Measurements from ENCODE around the gene CIAPIN1. TPM values are rescaled to one million over a fixed set of nuclear protein-coding genes. Genes with fewer than 3 reads are reported as not detected.
A peak's percentile ranks its signal among the peaks of the same experiment; 100 is the strongest.

Gene CIAPIN1
- total and polyA plus RNA-seq, 2 donors from 2014 or later: 53.6 to 56.3 TPM

- intact Hi-C loops (cut with DNase I): no loop called here
- no peak overlapping the region for H3K4me3 ChIP-seq (ENCODE audit: low read length in 3 of 3)
- H3K4me1 ChIP-seq (ENCODE audit: control insufficient read depth in 2 of 3, insufficient read depth in 2 of 3, low read depth in 1 of 3, low read length in 3 of 3): peaks cover 0 to 54% (median 39%) of the 10 kb centered on the region in 3 donors
- H3K27me3 ChIP-seq (ENCODE audit: control insufficient read depth, insufficient read depth, low read length): no peaks in the 10 kb centered on the region
- no peak for FAIRE-seq
- H3K36me3 ChIP-seq (ENCODE audit: control insufficient read depth in 2 of 3, insufficient read depth in 3 of 3, low read length in 3 of 3): peaks cover 0 to 24% (median 20%) of the 10 kb centered on the region in 3 donors
- TF ChIP-seq, protein P1, sequence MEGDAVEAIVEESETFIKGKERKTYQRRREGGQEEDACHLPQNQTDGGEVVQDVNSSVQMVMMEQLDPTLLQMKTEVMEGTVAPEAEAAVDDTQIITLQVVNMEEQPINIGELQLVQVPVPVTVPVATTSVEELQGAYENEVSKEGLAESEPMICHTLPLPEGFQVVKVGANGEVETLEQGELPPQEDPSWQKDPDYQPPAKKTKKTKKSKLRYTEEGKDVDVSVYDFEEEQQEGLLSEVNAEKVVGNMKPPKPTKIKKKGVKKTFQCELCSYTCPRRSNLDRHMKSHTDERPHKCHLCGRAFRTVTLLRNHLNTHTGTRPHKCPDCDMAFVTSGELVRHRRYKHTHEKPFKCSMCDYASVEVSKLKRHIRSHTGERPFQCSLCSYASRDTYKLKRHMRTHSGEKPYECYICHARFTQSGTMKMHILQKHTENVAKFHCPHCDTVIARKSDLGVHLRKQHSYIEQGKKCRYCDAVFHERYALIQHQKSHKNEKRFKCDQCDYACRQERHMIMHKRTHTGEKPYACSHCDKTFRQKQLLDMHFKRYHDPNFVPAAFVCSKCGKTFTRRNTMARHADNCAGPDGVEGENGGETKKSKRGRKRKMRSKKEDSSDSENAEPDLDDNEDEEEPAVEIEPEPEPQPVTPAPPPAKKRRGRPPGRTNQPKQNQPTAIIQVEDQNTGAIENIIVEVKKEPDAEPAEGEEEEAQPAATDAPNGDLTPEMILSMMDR (IDR thresholded peaks at IDR 0.05; ENCODE audit: borderline replicate concordance, extremely low read depth, insufficient read depth): no peak
- H3K27ac ChIP-seq (ENCODE audit: low read depth in 2 of 2, low read length in 2 of 2): no peak overlapping the region
- no peaks in the 10 kb centered on the region for H3K9me3 ChIP-seq (ENCODE audit: control insufficient read depth in 2 of 3, insufficient read depth in 1 of 3, low read length in 3 of 3)
- DNase-seq: peak in 2 of 5 donors; percentile 20 to 52
- H3K9ac ChIP-seq (ENCODE audit: low read length in 3 of 3): no peak overlapping the region
Observed at GRCh38 chr16:57477531-57478202, 30.5 kb upstream of the CIAPIN1 start.

DNA sequence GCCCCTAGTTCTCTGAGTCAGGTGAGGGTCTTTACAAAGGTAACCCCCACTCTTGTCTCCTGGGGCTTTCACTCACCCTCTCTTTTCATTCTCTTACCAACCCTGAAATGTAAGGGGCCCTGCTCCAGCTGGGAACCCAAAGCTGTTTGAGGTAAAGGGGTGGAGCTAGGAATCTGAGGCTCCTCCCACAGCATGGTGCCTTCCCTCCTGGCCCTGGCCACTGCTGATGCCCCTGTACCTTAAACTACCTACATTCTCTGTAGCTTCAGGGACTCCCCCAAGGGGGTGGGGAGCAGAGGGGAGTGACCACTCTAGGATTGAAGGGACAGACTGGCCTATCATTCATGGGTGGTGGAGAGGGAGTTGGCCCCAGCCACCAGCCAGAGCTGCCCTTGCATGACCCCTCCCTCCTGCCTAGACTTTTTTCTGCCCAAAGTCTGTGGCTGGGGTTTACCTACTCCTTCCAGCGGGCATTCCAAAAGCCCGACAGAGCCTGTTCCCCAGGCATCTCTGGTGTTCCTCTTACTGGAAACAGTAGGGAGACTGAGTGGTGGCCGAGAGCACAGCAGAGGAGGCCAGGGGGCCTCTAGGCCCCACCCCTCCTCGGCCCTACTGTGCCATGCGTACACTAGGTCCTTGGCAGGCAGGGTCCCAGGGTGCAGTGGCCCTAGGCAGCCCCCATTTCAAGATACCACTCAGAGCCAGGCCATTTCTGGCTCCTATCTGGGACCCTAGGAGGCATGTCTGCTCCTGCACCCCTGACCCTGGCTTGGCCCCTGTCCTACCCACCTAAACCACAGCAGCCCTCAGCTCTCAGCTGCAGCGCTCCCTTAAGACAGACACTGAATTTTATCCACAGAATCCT, 29.6 kb upstream of the CIAPIN1 start:
- DNase-seq (peak in 1 of 5 donors; percentile 57), FAIRE-seq (no peak)
- H3K36me3 ChIP-seq (ENCODE audit: control insufficient read depth in 2 of 3, insufficient read depth in 3 of 3, low read length in 3 of 3): peaks cover 0 to 28% (median 22%) of the 10 kb centered on the region in 3 donors
- intact Hi-C loops (cut with DNase I): no loop called here
- no peaks in the 10 kb centered on the region for H3K27me3 ChIP-seq (ENCODE audit: control insufficient read depth, insufficient read depth, low read length)
- TF ChIP-seq, protein P1 (IDR thresholded peaks at IDR 0.05; ENCODE audit: borderline replicate concordance, extremely low read depth, insufficient read depth): no peak
- no peaks in the 10 kb centered on the region for H3K9me3 ChIP-seq (ENCODE audit: control insufficient read depth in 2 of 3, insufficient read depth in 1 of 3, low read length in 3 of 3)
- peaks cover 0 to 59% (median 39%) of the 10 kb centered on the region in 3 donors for H3K4me1 ChIP-seq (ENCODE audit: control insufficient read depth in 2 of 3, insufficient read depth in 2 of 3, low read depth in 1 of 3, low read length in 3 of 3)
- H3K9ac ChIP-seq (ENCODE audit: low read length in 3 of 3): no peak overlapping the region
- no peak overlapping the region for H3K27ac ChIP-seq (ENCODE audit: low read depth in 2 of 2, low read length in 2 of 2)
- H3K4me3 ChIP-seq (ENCODE audit: low read length in 3 of 3): no peak overlapping the region

GRCh38 chr16:57475711-57476339, 28.6 kb upstream of the CIAPIN1 start:
- peaks cover 0 to 62% (median 41%) of the 10 kb centered on the region in 3 donors for H3K4me1 ChIP-seq (ENCODE audit: control insufficient read depth in 2 of 3, insufficient read depth in 2 of 3, low read depth in 1 of 3, low read length in 3 of 3)
- peaks cover under 1 to 34% (median 25%) of the 10 kb centered on the region in 3 donors for H3K36me3 ChIP-seq (ENCODE audit: control insufficient read depth in 2 of 3, insufficient read depth in 3 of 3, low read length in 3 of 3)
- H3K27ac ChIP-seq (ENCODE audit: low read depth in 2 of 2, low read length in 2 of 2): peak overlapping the region in 1 of 2 donors; percentile 14
- peak; percentile 74 to 86 (median 86) for DNase-seq
- no peaks in the 10 kb centered on the region for H3K9me3 ChIP-seq (ENCODE audit: control insufficient read depth in 2 of 3, insufficient read depth in 1 of 3, low read length in 3 of 3)
- TF ChIP-seq, protein P1 (IDR thresholded peaks at IDR 0.05; ENCODE audit: borderline replicate concordance, extremely low read depth, insufficient read depth): no peak
- no peak overlapping the region for H3K4me3 ChIP-seq (ENCODE audit: low read length in 3 of 3)
- H3K27me3 ChIP-seq (ENCODE audit: control insufficient read depth, insufficient read depth, low read length): no peaks in the 10 kb centered on the region
- intact Hi-C loops (cut with DNase I): no loop called here
- no peak for FAIRE-seq
- H3K9ac ChIP-seq (ENCODE audit: low read length in 3 of 3): no peak overlapping the region

All from kidney (tissue), 14 donors.